ENCODE measurements around the gene MAGIX.

GRCh38 chrX:49163555-49164419 lies 1.2 kb downstream of the MAGIX start:
- TF ChIP-seq CTCF (IDR thresholded peaks at IDR 0.05): peak; percentile 67 to 92 (median 88)
- TF ChIP-seq POLR2A (IDR thresholded peaks at IDR 0.05): no peak

All from testis (tissue), 2 donors.